LNCaP clone FGC (cell line): ENCODE data around the gene STK11.

Experiments
- DNase-seq: peaks from one replicate; pipeline ENCODE4 v3.0.0-alpha.2; 2011; ENCODE audit warnings: low read depth
- H3K4me3 ChIP-seq: 2 replicates; pipeline ENCODE4 v1.5.1; 2011; ENCODE audit warnings: mild to moderate bottlenecking, low read depth, low read length, control low read depth
- CTCF ChIP-seq: IDR thresholded peaks from 2 replicates; pipeline ENCODE4 v1.5.1; 2012; ENCODE audit warnings: mild to moderate bottlenecking; ENCODE audit not compliant: control insufficient read depth, insufficient read depth; ENCODE audit errors: extremely low read depth

Gene STK11

GRCh38 chr19:1173845-1174809, 31.5 kb upstream of the STK11 start, which contains the start of gene SBNO2:
SBNO2 (minus strand) TSS chr19:1174268; CDS start chr19:1154276, 19,992 bp downstream.
- H3K4me3 ChIP-seq, result peak within 1 kb of the TSS; percentile 75
- DNase-seq, result peak; percentile 51
- TF ChIP-seq CTCF, result no peak

GRCh38 chr19:1177322-1178114, 28.1 kb upstream of the STK11 start:
- DNase-seq, result no peak
- TF ChIP-seq CTCF, result no peak
- H3K4me3 ChIP-seq, result no peak overlapping the region

GRCh38 chr19:1181606-1182005, 24.0 kb upstream of the STK11 start:
- peak; percentile 96 for DNase-seq
- H3K4me3 ChIP-seq, result no peak overlapping the region
- TF ChIP-seq CTCF, result no peak

GRCh38 chr19:1182068-1182467, 23.5 kb upstream of the STK11 start:
- no peak for DNase-seq
- no peak for TF ChIP-seq CTCF
- no peak overlapping the region for H3K4me3 ChIP-seq

- H3K4me3 ChIP-seq, result no peak overlapping the region
- no peak for TF ChIP-seq CTCF
- no peak for DNase-seq
These were observed 22.9 kb upstream of the STK11 start for GRCh38 chr19:1182727-1183126.

- DNase-seq, result no peak
- no peak for TF ChIP-seq CTCF
- H3K4me3 ChIP-seq, result no peak overlapping the region
These were observed 21.9 kb upstream of the STK11 start for GRCh38 chr19:1183543-1184172.
